Smooth muscle cell (in vitro differentiated cells): ENCODE data around the gene PAPOLA. TPM values are rescaled to one million over a fixed set of nuclear protein-coding genes. Genes with fewer than 3 reads are reported as not detected.
A peak's percentile ranks its signal among the peaks of the same experiment; 100 is the strongest.

Source experiments
- DNase-seq: peaks from one replicate; lab custom pipeline; 2025; ENCODE audit not compliant: unreplicated experiment; lab: John Stamatoyannopoulos, UW
- H2AFZ ChIP-seq: fragments of 200-600 bp; sonication (generic); 2 replicates; pipeline ENCODE4 v1.6.0; 2016; ENCODE audit warnings: antibody characterized with exemption, low read depth, mild to moderate bottlenecking
- H3F3A ChIP-seq: fragments of 200-600 bp; sonication (generic); 2 replicates; pipeline ENCODE4 v1.6.0; 2017; ENCODE audit warnings: antibody characterized with exemption, low read depth
- H3K27ac ChIP-seq: fragments of 200-600 bp; sonication (generic); 2 replicates; pipeline ENCODE4 v1.5.1; 2016; ENCODE audit warnings: low read depth, mild to moderate bottlenecking
- H3K27me3 ChIP-seq: fragments of 200-600 bp; sonication (generic); 2 replicates; pipeline ENCODE4 v1.6.1; 2016; ENCODE audit warnings: low read depth, mild to moderate bottlenecking
- H3K36me3 ChIP-seq: fragments of 200-600 bp; sonication (generic); 2 replicates; pipeline ENCODE4 v1.5.1; 2016; ENCODE audit warnings: low read depth
- H3K4me1 ChIP-seq: fragments of 200-600 bp; sonication (generic); 2 replicates; pipeline ENCODE4 v1.5.1; 2016; ENCODE audit warnings: low read depth
- H3K4me2 ChIP-seq: fragments of 200-600 bp; sonication (generic); 2 replicates; pipeline ENCODE4 v1.6.0; 2016; ENCODE audit warnings: mild to moderate bottlenecking
- H3K4me3 ChIP-seq: fragments of 200-600 bp; sonication (generic); 2 replicates; pipeline ENCODE4 v1.5.1; 2016; ENCODE audit warnings: mild to moderate bottlenecking
- H3K79me2 ChIP-seq: fragments of 200-600 bp; sonication (generic); 2 replicates; pipeline ENCODE4 v1.6.0; 2016; ENCODE audit warnings: low read depth, mild to moderate bottlenecking
- H3K9ac ChIP-seq: fragments of 200-600 bp; sonication (generic); 2 replicates; pipeline ENCODE4 v1.6.0; 2016; ENCODE audit warnings: low read depth
- H3K9me3 ChIP-seq: fragments of 200-600 bp; sonication (generic); replicated peaks from 2 replicates; pipeline ENCODE4 v1.5.1; 2016; ENCODE audit warnings: low read depth
- H4K20me1 ChIP-seq: fragments of 200-600 bp; sonication (generic); 2 replicates; pipeline ENCODE4 v1.6.0; 2016; ENCODE audit warnings: low read depth
- CTCF ChIP-seq: fragments of 200-600 bp; sonication (generic); IDR thresholded peaks from 2 replicates; pipeline ENCODE4 v1.5.1; 2017; ENCODE audit warnings: borderline replicate concordance, mild to moderate bottlenecking, antibody characterized with exemption; ENCODE audit not compliant: insufficient read depth, poor library complexity, severe bottlenecking
- WGBS: methylation state at CpG from one replicate; pipeline ENCODE4 v1.1.7; 2016; ENCODE audit warnings: low lambda C conversion rate; 5-methylcytosine and 5-hydroxymethylcytosine counted together
- polyA plus RNA-seq: library from polyadenylated mRNA; unstranded; fragments of >200 nt; fragmentation: Nextera tagmentation; extraction: Ambion mirVana; gene quantifications from 2 replicates; pipeline ENCODE4 v1.2.1, GENCODE V29; 2016
- total RNA-seq: library from RNA; depleted of rRNA; stranded (reverse); fragments of >200 nt; gene quantifications from 2 replicates; pipeline ENCODE4 v1.2.3, GENCODE V29; 2014

The PAPOLA gene
- total and polyA plus RNA-seq, 2 experiments from 2014 or later = 109 to 137 TPM

DNA sequence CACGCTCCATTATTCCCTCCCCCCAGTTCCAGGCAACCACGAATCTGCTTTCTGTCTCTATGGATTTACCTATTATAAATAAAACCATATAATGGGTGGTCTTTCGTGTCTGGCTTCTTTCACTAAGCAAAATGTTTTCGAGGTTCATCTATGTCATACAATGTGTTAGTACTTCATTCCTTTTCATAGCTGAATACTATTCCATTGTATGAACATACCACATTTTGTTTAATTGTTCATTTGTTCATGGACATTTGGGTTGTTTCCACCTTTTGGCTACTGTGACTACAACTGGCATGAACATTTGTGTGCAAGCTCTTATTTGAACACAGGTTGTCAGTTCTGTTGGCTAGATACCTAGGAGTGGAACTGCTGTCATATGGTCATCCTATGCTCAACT, 12.9 kb upstream of the PAPOLA start:
- Histone ChIP-seq H3K27me3 (no peaks in the 10 kb centered on the region), H3K4me1 (no peaks in the 10 kb centered on the region), H2AFZ (no peak overlapping the region), H3K27ac (no peak overlapping the region), H3K4me2 (no peak overlapping the region), H4K20me1 (no peaks in the 10 kb centered on the region), H3K9ac (no peak overlapping the region), H3K79me2 (no peaks in the 10 kb centered on the region), H3K4me3 (no peak overlapping the region), H3K36me3 (no peaks in the 10 kb centered on the region), H3K9me3 (no peaks in the 10 kb centered on the region), H3F3A (no peaks in the 10 kb centered on the region)
- no peak for TF ChIP-seq CTCF
- DNase-seq = no peak
- 82% methylated on average over 4 of the region's 4 CpGs for WGBS

- Histone ChIP-seq H2AFZ (no peak overlapping the region), H3K4me1 (no peaks in the 10 kb centered on the region), H3K4me2 (no peak overlapping the region), H3K79me2 (no peaks in the 10 kb centered on the region), H3K36me3 (no peaks in the 10 kb centered on the region), H3K9me3 (no peaks in the 10 kb centered on the region), H3F3A (no peaks in the 10 kb centered on the region), H3K4me3 (no peak overlapping the region), H3K9ac (no peak overlapping the region), H4K20me1 (no peaks in the 10 kb centered on the region), H3K27me3 (no peaks in the 10 kb centered on the region), H3K27ac (no peak overlapping the region)
- no peak for TF ChIP-seq CTCF
- DNase-seq = no peak
- WGBS = 100% methylated on average over 1 of the region's 1 CpG
Measured at GRCh38 chr14:96493178-96493577, 9.0 kb upstream of the PAPOLA start.

GRCh38 chr14:96494331-96494730, 7.9 kb upstream of the PAPOLA start:
- H4K20me1 ChIP-seq = no peaks in the 10 kb centered on the region
- no peak for TF ChIP-seq CTCF
- H3K27me3 ChIP-seq = no peaks in the 10 kb centered on the region
- no peak for DNase-seq
- no peaks in the 10 kb centered on the region for H3F3A ChIP-seq
- no peak overlapping the region for H3K4me2 ChIP-seq
- no peak overlapping the region for H2AFZ ChIP-seq
- no peaks in the 10 kb centered on the region for H3K4me1 ChIP-seq
- H3K27ac ChIP-seq = no peak overlapping the region
- no peak overlapping the region for H3K4me3 ChIP-seq
- H3K9ac ChIP-seq = no peak overlapping the region
- no peaks in the 10 kb centered on the region for H3K36me3 ChIP-seq
- no peaks in the 10 kb centered on the region for H3K9me3 ChIP-seq
- WGBS = 87% methylated on average over 3 of the region's 3 CpGs
- no peaks in the 10 kb centered on the region for H3K79me2 ChIP-seq

GRCh38 chr14:96497087-96497486, 5.1 kb upstream of the PAPOLA start:
- no peak overlapping the region for H3K4me2 ChIP-seq
- H3K4me3 ChIP-seq = no peak overlapping the region
- 62% methylated on average over 5 of the region's 5 CpGs for WGBS
- peaks cover 4% of the 10 kb centered on the region for H3K4me1 ChIP-seq
- no peaks in the 10 kb centered on the region for H3F3A ChIP-seq
- H3K9ac ChIP-seq = no peak overlapping the region
- H3K27me3 ChIP-seq = no peaks in the 10 kb centered on the region
- peak overlapping the region; percentile 60 for H3K27ac ChIP-seq
- H3K36me3 ChIP-seq = no peaks in the 10 kb centered on the region
- H3K9me3 ChIP-seq = no peaks in the 10 kb centered on the region
- H3K79me2 ChIP-seq = no peaks in the 10 kb centered on the region
- DNase-seq = no peak
- no peak overlapping the region for H2AFZ ChIP-seq
- no peak for TF ChIP-seq CTCF
- H4K20me1 ChIP-seq = no peaks in the 10 kb centered on the region
